Measurements from ENCODE around the gene DMAC2. TPM values are rescaled to one million over a fixed set of nuclear protein-coding genes. Genes with fewer than 3 reads are reported as not detected.

DMAC2 gene
- total and polyA plus RNA-seq, 2 of the 13 experiments (the other 11 are each of a cell fraction or from before 2014, with no cell fraction given): 39.0 to 66.0 TPM

GRCh38 chr19:41416194-41416674 lies 23.5 kb downstream of the DMAC2 start (continued):
- TF ChIP-seq AKNA (CRISPR knock-in tag; IDR thresholded peaks at IDR 0.05; ENCODE audit: borderline replicate concordance) (no peak), TBX2 (CRISPR knock-in tag; IDR thresholded peaks at IDR 0.05; ENCODE audit: borderline replicate concordance) (no peak), MXD1 (CRISPR knock-in tag; IDR thresholded peaks at IDR 0.05) (no peak), SKI (IDR thresholded peaks at IDR 0.05; ENCODE audit: partially characterized antibody) (no peak), SMC3 (IDR thresholded peaks at IDR 0.05; ENCODE audit: low read length) (no peak), SRSF4 (IDR thresholded peaks at IDR 0.05; ENCODE audit: low read depth, low read length, poor library complexity, severe bottlenecking) (no peak), ZNF563 (CRISPR knock-in tag; IDR thresholded peaks at IDR 0.05) (no peak), ELK4 (CRISPR knock-in tag; IDR thresholded peaks at IDR 0.05; ENCODE audit: borderline replicate concordance) (no peak), ZNF570 (CRISPR knock-in tag; IDR thresholded peaks at IDR 0.05; ENCODE audit: borderline replicate concordance) (no peak), ZNF350 (CRISPR knock-in tag; IDR thresholded peaks at IDR 0.05; ENCODE audit: borderline replicate concordance, low read depth) (no peak), ZNF713 (CRISPR knock-in tag; IDR thresholded peaks at IDR 0.05) (no peak), SYNCRIP (IDR thresholded peaks at IDR 0.05; ENCODE audit: insufficient read depth, low read depth, low read length) (no peak), RAD51 (IDR thresholded peaks at IDR 0.05; ENCODE audit: borderline replicate concordance) (no peak), RARA (CRISPR knock-in tag; IDR thresholded peaks at IDR 0.05) (no peak), ZZZ3 (CRISPR knock-in tag; IDR thresholded peaks at IDR 0.05; ENCODE audit: borderline replicate concordance) (no peak), CEBPZ (IDR thresholded peaks at IDR 0.05; ENCODE audit: low read length) (no peak)

Data from HepG2 (cell line).